ENCODE data around the gene EIF4G3. TPM values are rescaled to one million over a fixed set of nuclear protein-coding genes. Genes with fewer than 3 reads are reported as not detected.

Gene EIF4G3
- total and polyA plus RNA-seq, 2 donors (not counting 1 experiment from before 2014, with no cell fraction given): 53.5 to 67.0 TPM

- Histone ChIP-seq H3K4me1 (ENCODE audit: control insufficient read depth, extremely low read depth, insufficient read depth, low read length) (peaks cover 6% of the 10 kb centered on the region), H4K20me1 (ENCODE audit: control insufficient read depth, extremely low read depth, insufficient read depth, low read length) (no peaks in the 10 kb centered on the region), H3K36me3 (ENCODE audit: control insufficient read depth, insufficient read depth, low read length) (no peaks in the 10 kb centered on the region), H3K4me2 (ENCODE audit: extremely low read depth, insufficient read depth, low read length) (no peak overlapping the region), H3K4me3 (replicated peaks in 1 of 4; ENCODE audit: control extremely low read depth in 1 of 4, insufficient read depth in 1 of 4, low read depth in 3 of 4, low read length in 4 of 4) (no peak overlapping the region), H2AFZ (ENCODE audit: low read length) (no peak overlapping the region), H3K79me2 (ENCODE audit: control insufficient read depth, insufficient read depth, low read length) (no peaks in the 10 kb centered on the region), H3K9ac (ENCODE audit: insufficient read depth, low read length) (no peak overlapping the region), H3K9me3 (ENCODE audit: control insufficient read depth, insufficient read depth, low read depth, low read length) (no peaks in the 10 kb centered on the region), H3K27me3 (ENCODE audit: control insufficient read depth, insufficient read depth, low read length) (no peaks in the 10 kb centered on the region), H3K27ac (ENCODE audit: insufficient read depth, low read length) (no peak overlapping the region)
- TF ChIP-seq CTCF (conservative IDR thresholded peaks at IDR 0.05 in 1 of 2, IDR thresholded peaks at IDR 0.05 in 1 of 2; ENCODE audit: low read depth in 1 of 2, low read length in 2 of 2): no peak
- TF ChIP-seq EZH2 (IDR thresholded peaks at IDR 0.05; ENCODE audit: low read length, missing control alignments): no peak
- DNase-seq (ENCODE audit: low read depth in 2 of 2): no peak
Observed at GRCh38 chr1:21046132-21046531, 130.6 kb downstream of the EIF4G3 start.

GRCh38 chr1:21045351-21045750 lies 131.3 kb downstream of the EIF4G3 start:
- TF ChIP-seq EZH2 (IDR thresholded peaks at IDR 0.05; ENCODE audit: low read length, missing control alignments): no peak
- TF ChIP-seq CTCF (conservative IDR thresholded peaks at IDR 0.05 in 1 of 2, IDR thresholded peaks at IDR 0.05 in 1 of 2; ENCODE audit: low read depth in 1 of 2, low read length in 2 of 2): no peak
- no peak overlapping the region for H3K9ac ChIP-seq (ENCODE audit: insufficient read depth, low read length)
- H3K79me2 ChIP-seq (ENCODE audit: control insufficient read depth, insufficient read depth, low read length): no peaks in the 10 kb centered on the region
- no peak overlapping the region for H3K27ac ChIP-seq (ENCODE audit: insufficient read depth, low read length)
- DNase-seq (ENCODE audit: low read depth in 2 of 2): peak; percentile 17 to 68
- no peaks in the 10 kb centered on the region for H4K20me1 ChIP-seq (ENCODE audit: control insufficient read depth, extremely low read depth, insufficient read depth, low read length)
- peaks cover 5% of the 10 kb centered on the region for H3K4me1 ChIP-seq (ENCODE audit: control insufficient read depth, extremely low read depth, insufficient read depth, low read length)
- no peaks in the 10 kb centered on the region for H3K9me3 ChIP-seq (ENCODE audit: control insufficient read depth, insufficient read depth, low read depth, low read length)
- no peaks in the 10 kb centered on the region for H3K36me3 ChIP-seq (ENCODE audit: control insufficient read depth, insufficient read depth, low read length)
- no peak overlapping the region for H3K4me3 ChIP-seq (replicated peaks in 1 of 4; ENCODE audit: control extremely low read depth in 1 of 4, insufficient read depth in 1 of 4, low read depth in 3 of 4, low read length in 4 of 4)
- no peak overlapping the region for H3K4me2 ChIP-seq (ENCODE audit: extremely low read depth, insufficient read depth, low read length)
- no peaks in the 10 kb centered on the region for H3K27me3 ChIP-seq (ENCODE audit: control insufficient read depth, insufficient read depth, low read length)
- no peak overlapping the region for H2AFZ ChIP-seq (ENCODE audit: low read length)

- no peak overlapping the region for H3K4me2 ChIP-seq (ENCODE audit: extremely low read depth, insufficient read depth, low read length)
- H3K4me3 ChIP-seq (replicated peaks in 1 of 4; ENCODE audit: control extremely low read depth in 1 of 4, insufficient read depth in 1 of 4, low read depth in 3 of 4, low read length in 4 of 4): no peak overlapping the region
- no peaks in the 10 kb centered on the region for H3K4me1 ChIP-seq (ENCODE audit: control insufficient read depth, extremely low read depth, insufficient read depth, low read length)
- peak; percentile 65 to 94 for DNase-seq (ENCODE audit: low read depth in 2 of 2)
- no peaks in the 10 kb centered on the region for H4K20me1 ChIP-seq (ENCODE audit: control insufficient read depth, extremely low read depth, insufficient read depth, low read length)
- TF ChIP-seq CTCF (conservative IDR thresholded peaks at IDR 0.05 in 1 of 2, IDR thresholded peaks at IDR 0.05 in 1 of 2; ENCODE audit: low read depth in 1 of 2, low read length in 2 of 2) (no peak), EZH2 (IDR thresholded peaks at IDR 0.05; ENCODE audit: low read length, missing control alignments) (no peak)
- H3K9me3 ChIP-seq (ENCODE audit: control insufficient read depth, insufficient read depth, low read depth, low read length): no peaks in the 10 kb centered on the region
- H3K36me3 ChIP-seq (ENCODE audit: control insufficient read depth, insufficient read depth, low read length): no peaks in the 10 kb centered on the region
- H3K27ac ChIP-seq (ENCODE audit: insufficient read depth, low read length): no peak overlapping the region
- no peaks in the 10 kb centered on the region for H3K27me3 ChIP-seq (ENCODE audit: control insufficient read depth, insufficient read depth, low read length)
- no peak overlapping the region for H2AFZ ChIP-seq (ENCODE audit: low read length)
- H3K79me2 ChIP-seq (ENCODE audit: control insufficient read depth, insufficient read depth, low read length): peaks cover 5% of the 10 kb centered on the region
- no peak overlapping the region for H3K9ac ChIP-seq (ENCODE audit: insufficient read depth, low read length)
Observed at GRCh38 chr1:21042929-21043605, 133.6 kb downstream of the EIF4G3 start.
